Amniotic epithelial cell (primary cell): ENCODE measurements around the gene GNS.
"Not testable (repeated sequence)": the region's sequence is repeated elsewhere in the genome, so short reads cannot be mapped to it uniquely, and the experiment has no call there.

ENCODE experiments used
- DNase-seq: peaks from one replicate; pipeline ENCODE4 v3.0.0-alpha.2; 2010; ENCODE audit warnings: low read depth

GNS gene

GRCh38 chr12:64779354-64779974, 20.3 kb upstream of the GNS start:
- DNase-seq, result no peak

GRCh38 chr12:64775147-64775736, 16.0 kb upstream of the GNS start:
- DNase-seq, result not testable (repeated sequence)

GRCh38 chr12:64773386-64773785, 14.2 kb upstream of the GNS start:
- no peak for DNase-seq

GRCh38 chr12:64767495-64767894, 8.3 kb upstream of the GNS start:
- DNase-seq, result no peak

- DNase-seq, result no peak
Measured at GRCh38 chr12:64760808-64761573, 1.8 kb upstream of the GNS start.

GRCh38 chr12:64757771-64758170, 1.4 kb downstream of the GNS start:
- DNase-seq, result peak; percentile 19

GRCh38 chr12:64756376-64756775, 2.8 kb downstream of the GNS start:
- DNase-seq, result no peak

- DNase-seq, result no peak
Measured at GRCh38 chr12:64753427-64753826, 5.8 kb downstream of the GNS start.

GRCh38 chr12:64752833-64753238, 6.4 kb downstream of the GNS start:
- DNase-seq, result peak; percentile 61

GRCh38 chr12:64752032-64752431, 7.2 kb downstream of the GNS start:
- peak; percentile 20 for DNase-seq

- DNase-seq, result no peak
Measured at GRCh38 chr12:64749461-64750200, 9.6 kb downstream of the GNS start.

- no peak for DNase-seq
Measured at GRCh38 chr12:64747695-64748094, 11.5 kb downstream of the GNS start.

- DNase-seq, result peak; percentile 22
Measured at GRCh38 chr12:64746663-64747062, 12.5 kb downstream of the GNS start.

- no peak for DNase-seq
Measured at GRCh38 chr12:64745980-64746379, 13.2 kb downstream of the GNS start.

- no peak for DNase-seq
Measured at GRCh38 chr12:64745259-64745807, 13.9 kb downstream of the GNS start.

- DNase-seq, result peak; percentile 55
Measured at GRCh38 chr12:64744422-64745258, 14.6 kb downstream of the GNS start.

- no peak for DNase-seq
Measured at GRCh38 chr12:64743206-64743605, 16.0 kb downstream of the GNS start.

GRCh38 chr12:64742416-64742815, 16.8 kb downstream of the GNS start:
- no peak for DNase-seq

GRCh38 chr12:64740646-64741045, 18.6 kb downstream of the GNS start:
- no peak for DNase-seq

GRCh38 chr12:64739778-64740177, 19.4 kb downstream of the GNS start:
- peak; percentile 21 for DNase-seq

- DNase-seq, result no peak
Measured at GRCh38 chr12:64737539-64737938, 21.7 kb downstream of the GNS start.
